HG03520 (cell line): Measurements from ENCODE around the gene SUPT6H.

ENCODE experiments used
- ATAC-seq: cut with Tn5 transposase; IDR thresholded peaks from one replicate; pipeline ENCODE4 v1.9.1; 2021; ENCODE audit warnings: mild to moderate bottlenecking, moderate library complexity; ENCODE audit not compliant: unreplicated experiment

The SUPT6H gene

DNA sequence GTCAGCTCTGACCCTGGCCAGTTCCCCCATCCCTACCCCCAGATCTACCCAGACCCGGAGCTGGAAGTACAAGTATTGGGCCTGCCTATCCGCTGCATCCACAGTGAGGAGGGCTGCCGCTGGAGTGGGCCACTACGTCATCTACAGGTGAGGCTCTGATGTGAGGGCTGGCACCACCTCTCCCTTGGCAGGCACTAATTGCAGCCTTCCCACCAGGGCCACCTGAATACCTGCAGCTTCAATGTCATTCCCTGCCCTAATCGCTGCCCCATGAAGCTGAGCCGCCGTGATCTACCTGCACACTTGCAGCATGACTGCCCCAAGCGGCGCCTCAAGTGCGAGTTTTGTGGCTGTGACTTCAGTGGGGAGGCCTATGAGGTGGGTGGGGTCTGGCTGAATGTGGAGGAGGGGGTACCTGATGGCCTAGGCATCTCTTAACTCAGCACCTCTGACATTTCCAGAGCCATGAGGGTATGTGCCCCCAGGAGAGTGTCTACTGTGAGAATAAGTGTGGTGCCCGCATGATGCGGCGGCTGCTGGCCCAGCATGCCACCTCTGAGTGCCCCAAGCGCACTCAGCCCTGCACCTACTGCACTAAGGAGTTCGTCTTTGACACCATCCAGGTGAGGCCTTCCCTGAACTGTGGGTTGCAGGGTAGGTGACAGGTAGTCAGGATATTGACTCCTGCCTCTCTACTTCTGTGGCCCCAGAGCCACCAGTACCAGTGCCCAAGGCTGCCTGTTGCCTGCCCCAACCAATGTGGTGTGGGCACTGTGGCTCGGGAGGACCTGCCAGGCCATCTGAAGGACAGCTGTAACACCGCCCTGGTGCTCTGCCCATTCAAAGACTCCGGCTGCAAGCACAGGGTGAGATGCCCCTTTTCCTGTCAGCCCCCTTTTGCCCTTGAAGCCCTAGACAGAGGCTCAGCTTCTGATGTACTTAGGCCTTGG, 86.1 kb downstream of the SUPT6H start:
- ATAC-seq: no peak

GRCh38 chr17:28748852-28749515, 87.0 kb downstream of the SUPT6H start:
- ATAC-seq: no peak

GRCh38 chr17:28749516-28750177, 87.6 kb downstream of the SUPT6H start:
- ATAC-seq: no peak

DNA sequence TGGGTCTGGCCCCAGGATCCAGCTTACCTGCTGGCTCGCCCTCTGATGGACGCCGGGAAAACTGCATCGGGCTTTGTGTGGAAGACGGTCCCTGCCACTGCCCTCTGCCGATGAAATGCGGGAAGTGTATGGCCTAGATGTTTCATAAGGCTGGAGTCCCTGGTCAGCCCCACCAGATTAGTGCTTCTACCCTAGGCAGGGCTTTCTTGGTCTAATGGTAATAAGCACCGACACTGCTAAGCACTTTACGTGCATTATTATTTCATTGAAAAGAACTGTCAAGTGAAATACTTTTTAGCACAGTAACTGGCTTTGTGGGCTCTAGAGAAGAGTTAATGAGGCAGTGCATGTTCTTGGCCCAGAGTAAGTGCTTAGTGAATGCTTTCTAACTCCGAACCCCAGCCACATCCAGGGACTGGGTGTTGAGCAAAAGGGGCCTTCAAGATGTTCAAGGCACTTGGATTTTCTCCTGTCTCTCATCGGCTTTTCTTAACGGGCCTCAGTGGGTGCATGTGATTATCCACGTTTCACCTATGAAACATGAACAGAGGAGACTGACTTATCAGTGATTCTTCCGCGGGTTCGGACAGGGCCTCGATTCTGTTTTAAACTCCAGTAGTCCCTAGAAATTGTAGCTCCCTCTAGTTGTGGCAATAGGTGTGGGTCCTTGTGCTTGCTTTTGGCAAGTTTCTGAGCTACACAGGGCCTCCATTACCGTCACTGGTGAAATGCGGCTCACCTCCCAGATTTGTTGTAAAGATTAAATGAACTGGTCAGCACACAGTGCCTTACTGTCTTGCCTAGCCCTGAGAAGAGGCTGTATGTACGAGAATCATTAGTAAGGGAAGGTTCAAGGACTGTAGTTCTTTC, 88.4 kb downstream of the SUPT6H start:
- peak; percentile 76 for ATAC-seq

DNA sequence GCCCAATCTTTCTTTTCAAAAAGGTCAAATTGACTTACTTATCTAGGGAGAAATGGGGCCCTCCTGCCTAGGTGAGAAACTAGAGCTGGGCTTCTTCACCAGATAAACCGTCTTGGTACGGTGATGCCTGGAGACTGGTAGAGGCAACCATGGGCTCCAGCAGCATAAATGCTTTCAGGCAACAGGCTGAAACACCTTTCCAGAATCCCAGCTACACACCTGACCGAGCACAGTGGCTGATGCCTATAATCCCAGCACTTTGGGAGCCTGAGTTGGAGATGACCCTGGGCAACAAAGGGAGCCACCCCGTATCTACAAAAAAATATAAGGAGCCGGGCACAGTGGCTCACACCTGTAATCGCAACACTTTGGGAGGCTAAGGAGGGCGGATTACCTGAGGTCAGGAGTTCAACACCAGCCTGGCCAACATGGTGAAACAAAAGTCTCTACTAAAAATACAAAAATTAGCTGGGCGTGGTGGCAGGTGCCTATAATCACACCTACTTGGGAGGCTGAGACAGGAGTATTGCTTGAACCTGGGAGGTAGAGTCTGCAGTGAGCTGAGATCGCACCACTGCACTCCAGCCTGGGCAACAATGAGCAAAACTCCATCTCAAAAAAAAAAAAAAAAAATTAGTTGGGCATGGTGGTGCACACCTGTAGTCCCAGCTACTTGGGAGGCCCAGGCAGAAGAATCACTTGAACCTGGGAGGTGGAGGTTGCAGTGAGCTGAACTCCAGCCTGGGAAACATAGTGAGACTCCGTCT, 89.8 kb downstream of the SUPT6H start:
- ATAC-seq: no peak
